ENCODE measurements around the gene FAM162B.

DNA sequence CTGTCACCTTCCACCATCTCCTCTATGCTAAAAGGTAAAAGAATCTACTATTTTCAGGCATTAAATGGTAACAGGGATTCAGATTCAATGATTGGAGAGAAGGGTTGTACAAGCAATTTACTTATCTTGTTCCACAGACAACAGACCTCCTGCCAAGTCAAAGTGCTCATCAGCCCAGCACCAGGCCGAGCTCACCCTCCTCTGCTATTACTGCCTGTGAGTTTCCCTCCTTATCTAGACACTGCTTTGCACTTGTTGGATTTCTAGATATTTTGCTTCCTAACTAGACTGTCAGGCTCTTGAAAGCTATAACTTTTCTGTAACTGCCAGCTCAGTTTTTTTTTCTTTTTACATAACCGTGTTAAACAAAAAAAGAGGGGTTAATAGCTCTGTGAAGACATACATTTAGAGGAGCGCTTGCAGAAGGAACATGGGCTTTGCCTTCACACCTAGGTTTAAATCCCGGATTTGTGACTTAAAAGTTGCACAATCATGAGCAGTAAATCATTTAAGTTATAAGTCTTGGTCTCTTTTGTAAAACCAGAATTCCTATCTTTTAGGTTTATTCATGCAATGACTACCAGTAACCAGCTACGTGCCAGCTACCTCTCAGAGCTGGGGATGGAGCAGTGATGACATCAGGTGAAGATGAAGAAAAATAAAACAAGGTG is 1.1 kb upstream of the FAM162B start:
- TF ChIP-seq, protein P1, sequence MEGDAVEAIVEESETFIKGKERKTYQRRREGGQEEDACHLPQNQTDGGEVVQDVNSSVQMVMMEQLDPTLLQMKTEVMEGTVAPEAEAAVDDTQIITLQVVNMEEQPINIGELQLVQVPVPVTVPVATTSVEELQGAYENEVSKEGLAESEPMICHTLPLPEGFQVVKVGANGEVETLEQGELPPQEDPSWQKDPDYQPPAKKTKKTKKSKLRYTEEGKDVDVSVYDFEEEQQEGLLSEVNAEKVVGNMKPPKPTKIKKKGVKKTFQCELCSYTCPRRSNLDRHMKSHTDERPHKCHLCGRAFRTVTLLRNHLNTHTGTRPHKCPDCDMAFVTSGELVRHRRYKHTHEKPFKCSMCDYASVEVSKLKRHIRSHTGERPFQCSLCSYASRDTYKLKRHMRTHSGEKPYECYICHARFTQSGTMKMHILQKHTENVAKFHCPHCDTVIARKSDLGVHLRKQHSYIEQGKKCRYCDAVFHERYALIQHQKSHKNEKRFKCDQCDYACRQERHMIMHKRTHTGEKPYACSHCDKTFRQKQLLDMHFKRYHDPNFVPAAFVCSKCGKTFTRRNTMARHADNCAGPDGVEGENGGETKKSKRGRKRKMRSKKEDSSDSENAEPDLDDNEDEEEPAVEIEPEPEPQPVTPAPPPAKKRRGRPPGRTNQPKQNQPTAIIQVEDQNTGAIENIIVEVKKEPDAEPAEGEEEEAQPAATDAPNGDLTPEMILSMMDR (IDR thresholded peaks at IDR 0.05; ENCODE audit: extremely low read depth in 1 of 2, insufficient read depth in 1 of 2, low read depth in 1 of 2, low read length in 2 of 2): no peak
- TF ChIP-seq POLR2A (IDR thresholded peaks at IDR 0.05; ENCODE audit: low read depth, low read length) (no peak), EZH2 (IDR thresholded peaks at IDR 0.05; ENCODE audit: borderline replicate concordance, low read depth, low read length, severe bottlenecking) (no peak)

Measured in endothelial cell of umbilical vein (primary cell).